GM12878 (cell line): ENCODE data around the gene TRMU. TPM values are rescaled to one million over a fixed set of nuclear protein-coding genes. Genes with fewer than 3 reads are reported as not detected.

ENCODE experiments used
- ATAC-seq: fragments of 200-7000 bp; cut with Tn5 transposase; 3 replicates; pipeline ENCODE4 v1.9.1; 2020; ENCODE audit warnings: mild to moderate bottlenecking, moderate library complexity
- BruUV-seq: library from RNA; stranded (reverse); fragments of 400-500 nt; replicated peaks from 2 replicates; lab custom pipeline; 2021; lab: Mats Ljungman, UMichigan
- CTCF ChIA-PET: fragments of 300-600 bp; sonication (Branson Sonifier 250); formaldehyde crosslinking; extraction: SDS; loops from one replicate; lab custom pipeline; 2021; ENCODE audit warnings: inconsistent platforms; lab: Yijun Ruan, JAX
- POLR2A ChIA-PET: fragments of 350-600 bp; formaldehyde crosslinking; extraction: SDS; loops from one replicate; lab custom pipeline; 2021; ENCODE audit warnings: inconsistent platforms; lab: Charles Lee
- RAD21 ChIA-PET: fragments of 300-600 bp; sonication (Branson Sonifier 250); formaldehyde crosslinking; loops from one replicate; lab custom pipeline; 2023; ENCODE audit warnings: antibody characterized with exemption; ENCODE audit not compliant: unreplicated experiment; lab: Charles Lee
- SMC1A ChIA-PET: fragments of 300-600 bp; sonication (Branson Sonifier 250); formaldehyde crosslinking; loops from one replicate; lab custom pipeline; 2023; ENCODE audit not compliant: unreplicated experiment, uncharacterized antibody; lab: Charles Lee
- DNase-seq: peaks from one replicate; pipeline ENCODE4 v3.0.0-alpha.2; 2011; ENCODE audit warnings: low read depth, low spot score
- FAIRE-seq: peaks from 3 replicates; lab custom pipeline; 2011; peaks lifted over from hg19 to GRCh38; lab: Jason Lieb, UNC
- H2AFZ ChIP-seq: 2 replicates; pipeline ENCODE4 v1.6.0; 2011; ENCODE audit warnings: low read depth, low read length, control low read depth; ENCODE audit not compliant: control insufficient read depth
- H3K27ac ChIP-seq: 2 replicates; pipeline ENCODE4 v1.5.1; 2011; ENCODE audit warnings: control low read depth; ENCODE audit not compliant: control insufficient read depth, insufficient read depth
- H3K27me3 ChIP-seq, 2 experiments: replicated peaks in 1 of 2; 2 replicates each; pipeline versions ENCODE4 v1.6.0 to v1.6.1; 2011; ENCODE audit warnings: low read length in 1 of 2; ENCODE audit not compliant: control insufficient read depth in 2 of 2, insufficient read depth in 2 of 2
- H3K36me3 ChIP-seq, 2 experiments: 2 replicates each; pipeline ENCODE4 v1.5.1; 2011; ENCODE audit warnings: low read length in 1 of 2; ENCODE audit not compliant: control insufficient read depth in 2 of 2, insufficient read depth in 2 of 2
- H3K4me1 ChIP-seq: 2 replicates; pipeline ENCODE4 v1.6.1; 2011; ENCODE audit warnings: mild to moderate bottlenecking, low read length, moderate library complexity, mixed read lengths; ENCODE audit not compliant: control insufficient read depth, insufficient read depth
- H3K4me2 ChIP-seq: 2 replicates; pipeline ENCODE4 v1.6.0; 2011; ENCODE audit warnings: control low read depth; ENCODE audit not compliant: control insufficient read depth, insufficient read depth
- H3K4me3 ChIP-seq: fragments of 200-600 bp; sonication (generic); 2 replicates; pipeline ENCODE4 v1.5.1; 2016
- H3K79me2 ChIP-seq: 2 replicates; pipeline ENCODE4 v1.6.0; 2011; ENCODE audit warnings: low read length; ENCODE audit not compliant: control insufficient read depth, insufficient read depth
- H3K9ac ChIP-seq: 2 replicates; pipeline ENCODE4 v1.8.0; 2011; ENCODE audit warnings: low read length, control low read depth, mixed read lengths; ENCODE audit not compliant: control insufficient read depth, insufficient read depth
- H3K9me3 ChIP-seq: replicated peaks from 3 replicates; pipeline ENCODE4 v1.5.1; 2011; ENCODE audit warnings: mild to moderate bottlenecking, low read length; ENCODE audit not compliant: control insufficient read depth, insufficient read depth
- H4K20me1 ChIP-seq: 2 replicates; pipeline ENCODE4 v1.6.0; 2011; ENCODE audit not compliant: control insufficient read depth, insufficient read depth
- ATF7 ChIP-seq: fragments of 450-650 bp; IDR thresholded peaks from 2 replicates; pipeline ENCODE4 v1.6.1; 2016; ENCODE audit warnings: low read depth, mild to moderate bottlenecking
- EP300 ChIP-seq, 2 experiments: fragments of 150-350 bp in 1 of 2; IDR thresholded peaks; 2 replicates each; pipeline ENCODE4 v1.6.1; 2011 to 2012; ENCODE audit warnings: low read depth in 2 of 2, low read length in 2 of 2, borderline replicate concordance in 1 of 2, improper control_type of control experiment in 1 of 2, inconsistent platforms in 1 of 2; ENCODE audit not compliant: control insufficient read depth in 1 of 2
- ETV6 ChIP-seq, 2 experiments: fragments of 450-650 bp in 1 of 2; IDR thresholded peaks in 1 of 2; conservative IDR thresholded peaks in 1 of 2; 2 replicates each; pipeline ENCODE4 v1.6.1; 2014; ENCODE audit warnings: antibody characterized with exemption in 1 of 2, borderline replicate concordance in 1 of 2, low read depth in 1 of 2, mild to moderate bottlenecking in 1 of 2, moderate library complexity in 1 of 2
- HDGF ChIP-seq: fragments of 450-650 bp; IDR thresholded peaks from 2 replicates; pipeline ENCODE4 v1.6.1; 2016; ENCODE audit warnings: antibody characterized with exemption
- IRF4 ChIP-seq: IDR thresholded peaks from 2 replicates; pipeline ENCODE4 v1.6.1; 2011; ENCODE audit warnings: low read depth, low read length
- JUNB ChIP-seq: IDR thresholded peaks from 2 replicates; pipeline ENCODE4 v1.6.1; 2016; ENCODE audit warnings: antibody characterized with exemption, mild to moderate bottlenecking
- NBN ChIP-seq: fragments of 450-650 bp; IDR thresholded peaks from 2 replicates; pipeline ENCODE4 v1.6.1; 2016
- NFYB ChIP-seq: IDR thresholded peaks from 2 replicates; pipeline ENCODE4 v1.6.1; 2011; ENCODE audit warnings: low read depth, mild to moderate bottlenecking, low read length, improper control_type of control experiment, moderate library complexity; ENCODE audit not compliant: insufficient read depth
- PAX5 ChIP-seq: IDR thresholded peaks from 2 replicates; pipeline ENCODE4 v1.6.1; 2011; ENCODE audit warnings: low read depth, low read length, borderline replicate concordance
- RAD21 ChIP-seq: IDR thresholded peaks from 2 replicates; pipeline ENCODE4 v1.6.1; 2011; ENCODE audit warnings: mild to moderate bottlenecking, low read depth, low read length, moderate library complexity; ENCODE audit not compliant: insufficient read depth
- RBBP5 ChIP-seq: fragments of 200-600 bp; sonication (generic); conservative IDR thresholded peaks from 2 replicates; pipeline ENCODE4 v1.6.1; 2016
- RUNX3 ChIP-seq: IDR thresholded peaks from 2 replicates; pipeline ENCODE4 v1.6.1; 2012; ENCODE audit warnings: low read length, inconsistent platforms
- SMAD1 ChIP-seq: fragments of 450-650 bp; IDR thresholded peaks from 2 replicates; pipeline ENCODE4 v1.6.1; 2018; ENCODE audit warnings: mild to moderate bottlenecking, low read depth; ENCODE audit not compliant: partially characterized antibody
- SMC3 ChIP-seq: IDR thresholded peaks from 2 replicates; pipeline ENCODE4 v1.6.1; 2011; ENCODE audit warnings: low read length, improper control_type of control experiment, borderline replicate concordance
- SP1 ChIP-seq: IDR thresholded peaks from one replicate; pipeline ENCODE4 v1.6.1; 2011; ENCODE audit warnings: low read depth, low read length
- SPI1 ChIP-seq: IDR thresholded peaks from 2 replicates; pipeline ENCODE4 v1.6.1; 2011; ENCODE audit warnings: low read depth, mild to moderate bottlenecking, low read length, moderate library complexity, borderline replicate concordance; ENCODE audit not compliant: insufficient read depth
- YY1 ChIP-seq: IDR thresholded peaks from 2 replicates; pipeline ENCODE4 v1.6.1; 2011; ENCODE audit warnings: low read depth, mild to moderate bottlenecking, low read length
- ZSCAN29 ChIP-seq: fragments of 450-650 bp; IDR thresholded peaks from 2 replicates; pipeline ENCODE4 v1.6.1; 2017; ENCODE audit warnings: mild to moderate bottlenecking, moderate library complexity
- WGBS: methylation state at CpG from one replicate; pipeline ENCODE4 v1.1.6; 2016; ENCODE audit warnings: low lambda C conversion rate; ENCODE audit not compliant: insufficient replicate concordance, insufficient coverage; ENCODE audit errors: missing lambda C conversion rate; 5-methylcytosine and 5-hydroxymethylcytosine counted together
- in situ Hi-C: fragments of 300-500 bp; cut with MboI; formaldehyde crosslinking; loops from 9 replicates; pipeline ENCODE4 v1.14.3; 2018; ENCODE audit warnings: mixed read lengths
- intact Hi-C: fragments of 100-400 bp; cut with micrococcal nuclease; formaldehyde crosslinking; loops from one replicate; pipeline ENCODE4 v1.14.2; 2022; ENCODE audit not compliant: unreplicated experiment
- polyA plus RNA-seq, 11 experiments: library from polyadenylated mRNA; depleted of rRNA in 4 of 11; unstranded in 6 of 11; stranded (reverse) in 5 of 11; fragments of >200 nt; fragmentation: Nextera tagmentation in 4 of 11; fragmentation: Illumina TruSeq in 1 of 11; extraction: Ambion mirVana in 4 of 11; extraction: Trizol in 1 of 11; gene quantifications; 1 replicate in 1 of 11; 2 replicates in 10 of 11; pipeline versions ENCODE4 v1.2.1 to v1.2.3, GENCODE V29; 2011 to 2016; ENCODE audit warnings: inconsistent platforms in 2 of 11, missing spikeins in 2 of 11, low read depth in 1 of 11
- total RNA-seq, 4 experiments: library from RNA; depleted of rRNA in 3 of 4; stranded (reverse); fragments of >200 nt in 3 of 4; fragmentation: Illumina TruSeq in 1 of 4; extraction: Trizol in 1 of 4; gene quantifications; 2 replicates each; pipeline versions ENCODE4 v1.2.1 to v1.2.3, GENCODE V29; 2013 to 2021
- TF ChIP-seq, protein P1 (sequence below), 3 experiments: IDR thresholded peaks in 2 of 3; conservative IDR thresholded peaks in 1 of 3; 2 replicates each; pipeline ENCODE4 v1.5.1; 2011; ENCODE audit warnings: low read depth in 3 of 3, low read length in 3 of 3, mild to moderate bottlenecking in 3 of 3, control low read depth in 2 of 3, moderate library complexity in 2 of 3, inconsistent platforms in 1 of 3, mixed read lengths in 1 of 3; ENCODE audit not compliant: control insufficient read depth in 2 of 3, insufficient read depth in 1 of 3; ENCODE audit errors: extremely low read depth in 1 of 3

Gene TRMU
- total and polyA plus RNA-seq, 10 of the 15 experiments (the other 5 are each of a cell fraction or from before 2014, with no cell fraction given) = 3.5 to 57.0 (median 44.0) TPM

GRCh38 chr22:46367707-46368191 lies 32.2 kb downstream of the TRMU start:
- peak; percentile 93 for ATAC-seq
- no peaks in the 10 kb centered on the region for H3K27me3 ChIP-seq
- no peaks in the 10 kb centered on the region for H3K36me3 ChIP-seq
- H3K4me1 ChIP-seq = no peaks in the 10 kb centered on the region
- TF ChIP-seq JUNB (no peak), EP300 (IDR thresholded peaks at IDR 0.05; ENCODE audit: borderline replicate concordance in 1 of 2, control insufficient read depth in 1 of 2, low read depth in 2 of 2, low read length in 2 of 2) (no peak), ATF7 (no peak), SPI1 (0 out of 2 replicates have a peak, but pooled peaks have one; percentile 21), ETV6 (conservative IDR thresholded peaks at IDR 0.05 in 1 of 2, IDR thresholded peaks at IDR 0.05 in 1 of 2; ENCODE audit: borderline replicate concordance in 1 of 2, low read depth in 1 of 2) (no peak), NFYB (no peak), SMC3 (peak; percentile 92), NBN (0 out of 2 replicates have a peak, but pooled peaks have one; percentile 40), ZSCAN29 (no peak), RAD21 (peak; percentile 74), RUNX3 (peak; percentile 31; the same call in 1 of the 2 replicates), IRF4 (0 out of 2 replicates have a peak, but pooled peaks have one; percentile 66), RBBP5 (no peak), HDGF (no peak), SMAD1 (no peak), PAX5 (0 out of 2 replicates have a peak, but pooled peaks have one; percentile 35), SP1 (peak; percentile 38), YY1 (peak; percentile 74)
- TF ChIP-seq, protein P1, sequence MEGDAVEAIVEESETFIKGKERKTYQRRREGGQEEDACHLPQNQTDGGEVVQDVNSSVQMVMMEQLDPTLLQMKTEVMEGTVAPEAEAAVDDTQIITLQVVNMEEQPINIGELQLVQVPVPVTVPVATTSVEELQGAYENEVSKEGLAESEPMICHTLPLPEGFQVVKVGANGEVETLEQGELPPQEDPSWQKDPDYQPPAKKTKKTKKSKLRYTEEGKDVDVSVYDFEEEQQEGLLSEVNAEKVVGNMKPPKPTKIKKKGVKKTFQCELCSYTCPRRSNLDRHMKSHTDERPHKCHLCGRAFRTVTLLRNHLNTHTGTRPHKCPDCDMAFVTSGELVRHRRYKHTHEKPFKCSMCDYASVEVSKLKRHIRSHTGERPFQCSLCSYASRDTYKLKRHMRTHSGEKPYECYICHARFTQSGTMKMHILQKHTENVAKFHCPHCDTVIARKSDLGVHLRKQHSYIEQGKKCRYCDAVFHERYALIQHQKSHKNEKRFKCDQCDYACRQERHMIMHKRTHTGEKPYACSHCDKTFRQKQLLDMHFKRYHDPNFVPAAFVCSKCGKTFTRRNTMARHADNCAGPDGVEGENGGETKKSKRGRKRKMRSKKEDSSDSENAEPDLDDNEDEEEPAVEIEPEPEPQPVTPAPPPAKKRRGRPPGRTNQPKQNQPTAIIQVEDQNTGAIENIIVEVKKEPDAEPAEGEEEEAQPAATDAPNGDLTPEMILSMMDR (IDR thresholded peaks at IDR 0.05 in 2 of 3, conservative IDR thresholded peaks at IDR 0.05 in 1 of 3; ENCODE audit: control insufficient read depth in 2 of 3, extremely low read depth in 1 of 3, insufficient read depth in 1 of 3, low read depth in 3 of 3, low read length in 3 of 3) = peak; percentile 89 to 99 (median 92); a peak in 5 of 6 replicates
- TF ChIP-seq, all 136 proteins: peak for 10
- no peak overlapping the region for H3K9ac ChIP-seq
- 29% methylated on average over 19 of the region's 19 CpGs for WGBS
- SMC1A ChIA-PET = interaction anchor here (0.6 to 2.6 kb wide), 12 partner anchors 18 to 205 kb away, joined by 3 to 44 read pairs (median 4); no protein-coding TSS in a partner anchor
- no TSS peak for BruUV-seq
- no peaks in the 10 kb centered on the region; the same call in 2 of the 3 replicates for H3K9me3 ChIP-seq
- in situ Hi-C loops = loop anchor here (5.0 kb wide), 1 partner anchor 175 kb away; no protein-coding TSS in a partner anchor
- no peak overlapping the region for H3K27ac ChIP-seq
- FAIRE-seq (peak; percentile 98), DNase-seq (no peak)
- intact Hi-C loops = loop anchor here (1.0 kb wide), 1 partner anchor 175 kb away; no protein-coding TSS in a partner anchor
- H4K20me1 ChIP-seq = no peaks in the 10 kb centered on the region
- no peak overlapping the region for H3K4me3 ChIP-seq
- H2AFZ ChIP-seq = peak overlapping the region; percentile 39
- CTCF ChIA-PET = interaction anchor here (0.6 to 3.2 kb wide), 33 partner anchors 12 to 412 kb away, joined by 3 to 141 read pairs (median 4); partner anchors contain the start of gene TRMU
- no peaks in the 10 kb centered on the region for H3K79me2 ChIP-seq
- RAD21 ChIA-PET = interaction anchor here (0.6 to 3.0 kb wide), 11 partner anchors 16 to 325 kb away, joined by 3 to 56 read pairs (median 3); no protein-coding TSS in a partner anchor
- peak overlapping the region; percentile 60; the same call in 1 of the 2 replicates for H3K4me2 ChIP-seq
- POLR2A ChIA-PET = interaction anchor here (0.5 kb wide), 1 partner anchor 170 kb away, joined by 3 read pairs; no protein-coding TSS in a partner anchor
